Trophoblast cell (in vitro differentiated cells and primary cell): ENCODE measurements around the gene MDGA2.

Experiments used
- DNase-seq, 2 donors: peaks; one replicate each; pipeline ENCODE4 v3.0.0-alpha.2; 2016
- H2AFZ ChIP-seq: 2 replicates; pipeline ENCODE4 v1.6.1; 2013; ENCODE audit warnings: low read length, moderate library complexity, mild to moderate bottlenecking; ENCODE audit not compliant: insufficient read depth, poor library complexity
- H2AK5ac ChIP-seq: 2 replicates; pipeline ENCODE4 v1.6.1; 2013; ENCODE audit warnings: mild to moderate bottlenecking, low read length
- H2BK120ac ChIP-seq: 2 replicates; pipeline ENCODE4 v1.6.1; 2013; ENCODE audit warnings: low read length, mild to moderate bottlenecking, moderate library complexity; ENCODE audit not compliant: insufficient read depth, poor library complexity
- H2BK12ac ChIP-seq: 2 replicates; pipeline ENCODE4 v1.6.1; 2013; ENCODE audit warnings: mild to moderate bottlenecking, low read length, moderate library complexity
- H2BK5ac ChIP-seq: 2 replicates; pipeline ENCODE4 v1.6.1; 2013; ENCODE audit warnings: low read length, low read depth, moderate library complexity, mild to moderate bottlenecking; ENCODE audit not compliant: poor library complexity
- H3K14ac ChIP-seq: 2 replicates; pipeline ENCODE4 v1.6.1; 2013; ENCODE audit warnings: mild to moderate bottlenecking, low read length
- H3K18ac ChIP-seq: 2 replicates; pipeline ENCODE4 v1.6.1; 2013; ENCODE audit warnings: mild to moderate bottlenecking, low read length
- H3K23ac ChIP-seq: 2 replicates; pipeline ENCODE4 v1.6.1; 2013; ENCODE audit warnings: low read length
- H3K27ac ChIP-seq: 2 replicates; pipeline ENCODE4 v1.5.1; 2013; ENCODE audit warnings: low read depth, mild to moderate bottlenecking, inconsistent platforms, low read length, moderate library complexity
- H3K27me3 ChIP-seq: 2 replicates; pipeline ENCODE4 v1.6.1; 2013; ENCODE audit warnings: inconsistent platforms, mild to moderate bottlenecking, low read length, moderate library complexity; ENCODE audit not compliant: insufficient read depth
- H3K36me3 ChIP-seq, 2 experiments: 1 replicate in 1 of 2; 2 replicates in 1 of 2; pipeline ENCODE4 v1.6.1; 2013; ENCODE audit warnings: low read length in 2 of 2, mild to moderate bottlenecking in 2 of 2, moderate library complexity in 1 of 2; ENCODE audit not compliant: insufficient read depth in 2 of 2, control insufficient read depth in 1 of 2
- H3K4ac ChIP-seq: 2 replicates; pipeline ENCODE4 v1.6.1; 2013; ENCODE audit warnings: low read depth, mild to moderate bottlenecking, low read length, moderate library complexity
- H3K4me1 ChIP-seq, 2 experiments: 1 replicate in 1 of 2; 2 replicates in 1 of 2; pipeline ENCODE4 v1.6.1; 2013; ENCODE audit warnings: low read length in 2 of 2, mild to moderate bottlenecking in 2 of 2, moderate library complexity in 1 of 2; ENCODE audit not compliant: insufficient read depth in 2 of 2, control insufficient read depth in 1 of 2
- H3K4me2 ChIP-seq: 2 replicates; pipeline ENCODE4 v1.6.1; 2013; ENCODE audit warnings: inconsistent platforms, mild to moderate bottlenecking, low read length, moderate library complexity
- H3K4me3 ChIP-seq: 2 replicates; pipeline ENCODE4 v1.5.1; 2013; ENCODE audit warnings: mild to moderate bottlenecking, low read depth, low read length, inconsistent platforms
- H3K79me1 ChIP-seq: one replicate; pipeline ENCODE4 v1.6.1; 2013; ENCODE audit warnings: low read length
- H3K79me2 ChIP-seq: 2 replicates; pipeline ENCODE4 v1.6.1; 2013; ENCODE audit warnings: low read length, mild to moderate bottlenecking; ENCODE audit not compliant: control insufficient read depth, insufficient read depth, poor library complexity
- H3K9ac ChIP-seq: 2 replicates; pipeline ENCODE4 v1.6.1; 2013; ENCODE audit warnings: mild to moderate bottlenecking, low read length
- H3K9me3 ChIP-seq: 2 replicates; pipeline ENCODE4 v1.6.1; 2013; ENCODE audit warnings: low read depth, mild to moderate bottlenecking, control low read depth, inconsistent platforms, low read length; ENCODE audit not compliant: insufficient read depth
- H4K12ac ChIP-seq: 2 replicates; pipeline ENCODE4 v1.6.1; 2013; ENCODE audit warnings: low read depth, mild to moderate bottlenecking, low read length, moderate library complexity
- H4K8ac ChIP-seq: 2 replicates; pipeline ENCODE4 v1.6.1; 2013; ENCODE audit warnings: low read depth, mild to moderate bottlenecking, low read length, moderate library complexity
- H4K91ac ChIP-seq: one replicate; pipeline ENCODE4 v1.6.1; 2013; ENCODE audit warnings: low read depth, mild to moderate bottlenecking, low read length, moderate library complexity
- WGBS: extraction: QIAGEN DNeasy Blood & Tissue Kit; methylation state at CpG from one replicate; pipeline ENCODE4 v1.1.7; 2013; ENCODE audit warnings: missing lambda C conversion rate; ENCODE audit not compliant: insufficient read length, insufficient coverage; ENCODE audit errors: extremely low coverage; 5-methylcytosine and 5-hydroxymethylcytosine counted together

MDGA2 gene

DNA sequence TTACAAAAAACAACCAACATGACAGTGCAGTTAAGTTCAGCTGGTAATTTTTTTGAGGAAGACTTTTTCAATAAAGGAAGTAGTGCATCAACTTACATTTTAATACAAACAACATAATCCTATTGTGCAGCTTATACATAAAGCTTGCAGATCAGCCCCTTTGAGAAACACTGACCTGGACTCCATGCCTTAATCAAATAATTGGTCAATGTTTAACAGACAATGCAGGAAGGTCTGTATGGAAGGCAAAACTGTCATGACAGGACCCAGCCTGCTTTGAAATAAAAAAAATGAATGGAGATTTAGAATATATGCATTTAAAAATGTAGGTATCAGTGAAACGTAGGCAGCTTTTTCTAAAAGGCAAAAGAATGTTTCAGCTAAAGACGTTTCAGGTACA lies 702.1 kb downstream of the MDGA2 start:
- Histone ChIP-seq H3K4me2 (no peak overlapping the region), H3K23ac (no peak overlapping the region), H3K79me2 (no peaks in the 10 kb centered on the region), H2AK5ac (no peak overlapping the region), H3K9ac (no peak overlapping the region), H3K27ac (no peak overlapping the region), H4K91ac (no peak overlapping the region), H2BK5ac (no peak overlapping the region), H3K4me3 (no peak overlapping the region), H3K18ac (no peak overlapping the region), H2AFZ (no peak overlapping the region), H2BK12ac (no peak overlapping the region), H3K27me3 (no peaks in the 10 kb centered on the region), H3K9me3 (no peaks in the 10 kb centered on the region), H3K79me1 (no peaks in the 10 kb centered on the region), H3K36me3 (no peaks in the 10 kb centered on the region), H2BK120ac (no peak overlapping the region), H4K8ac (no peak overlapping the region), H4K12ac (no peak overlapping the region), H3K4ac (no peak overlapping the region), H3K4me1 (no peaks in the 10 kb centered on the region), H3K14ac (no peak overlapping the region)
- no peak for DNase-seq
- 100% methylated on average over 1 of the region's 2 CpGs for WGBS

DNA sequence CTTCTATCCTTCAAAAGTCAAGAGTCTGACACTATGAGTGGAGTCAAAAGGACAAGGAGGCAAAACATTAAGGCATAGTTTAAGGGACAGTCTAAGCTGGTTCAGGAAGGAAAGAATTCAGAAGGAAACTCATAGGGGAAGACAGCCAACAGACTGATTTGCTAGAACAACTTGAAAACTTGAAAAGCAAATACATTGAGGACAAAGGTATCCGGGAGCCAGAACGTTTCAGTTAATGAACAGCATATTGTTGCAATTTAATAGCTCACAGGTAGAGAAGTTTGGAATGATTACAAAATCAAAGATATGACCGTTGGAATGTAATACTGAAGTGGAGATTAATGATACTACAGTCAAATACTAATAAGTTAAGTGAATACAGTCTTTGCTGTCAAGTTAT lies 711.0 kb downstream of the MDGA2 start:
- H3K4me2 ChIP-seq = no peak overlapping the region
- no peak overlapping the region for H2BK12ac ChIP-seq
- no peak overlapping the region for H3K4ac ChIP-seq
- H2AK5ac ChIP-seq = no peak overlapping the region
- no peak overlapping the region for H3K4me3 ChIP-seq
- H3K79me1 ChIP-seq = no peaks in the 10 kb centered on the region
- H4K8ac ChIP-seq = no peak overlapping the region
- no peak overlapping the region for H2BK120ac ChIP-seq
- H4K12ac ChIP-seq = no peak overlapping the region
- no peak overlapping the region for H3K27ac ChIP-seq
- no peak overlapping the region for H4K91ac ChIP-seq
- no peaks in the 10 kb centered on the region for H3K4me1 ChIP-seq
- no peaks in the 10 kb centered on the region for H3K36me3 ChIP-seq
- WGBS = no CpG with 5 or more reads among the region's 3 CpGs
- H3K23ac ChIP-seq = no peak overlapping the region
- no peaks in the 10 kb centered on the region for H3K27me3 ChIP-seq
- no peaks in the 10 kb centered on the region for H3K79me2 ChIP-seq
- H2BK5ac ChIP-seq = no peak overlapping the region
- no peak overlapping the region for H3K9ac ChIP-seq
- no peak overlapping the region for H3K14ac ChIP-seq
- no peak overlapping the region for H3K18ac ChIP-seq
- no peak for DNase-seq
- H2AFZ ChIP-seq = no peak overlapping the region
- H3K9me3 ChIP-seq = no peaks in the 10 kb centered on the region

DNA sequence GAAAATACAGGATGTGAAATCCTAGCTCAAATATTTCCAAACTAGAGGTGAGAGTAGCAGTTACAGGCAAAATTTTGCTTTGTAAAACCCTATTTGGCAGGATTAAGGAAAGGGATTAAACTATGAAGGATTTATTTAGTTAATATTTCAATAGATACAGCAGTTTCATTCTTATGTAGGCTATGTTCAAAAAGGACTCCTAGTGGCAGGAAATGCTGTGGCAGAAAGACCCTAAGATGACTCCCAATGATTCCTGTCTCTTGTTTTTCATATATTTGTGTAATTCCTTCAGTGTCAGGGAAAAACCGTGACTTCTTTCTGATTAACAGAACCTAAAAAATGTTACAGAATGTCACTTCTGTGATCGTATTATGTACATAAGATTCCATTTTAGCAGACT lies 724.3 kb downstream of the MDGA2 start:
- WGBS = no CpG with 5 or more reads among the region's 2 CpGs
- no peak for DNase-seq
- Histone ChIP-seq H3K4me1 (no peaks in the 10 kb centered on the region), H4K91ac (no peak overlapping the region), H3K9me3 (no peaks in the 10 kb centered on the region), H4K12ac (no peak overlapping the region), H3K4me3 (no peak overlapping the region), H3K23ac (no peak overlapping the region), H3K9ac (no peak overlapping the region), H3K27me3 (no peaks in the 10 kb centered on the region), H3K4ac (no peak overlapping the region), H3K14ac (no peak overlapping the region), H3K79me2 (no peaks in the 10 kb centered on the region), H3K4me2 (no peak overlapping the region), H2BK12ac (no peak overlapping the region), H3K36me3 (no peaks in the 10 kb centered on the region), H3K79me1 (no peaks in the 10 kb centered on the region), H2AFZ (no peak overlapping the region), H4K8ac (no peak overlapping the region), H2BK5ac (no peak overlapping the region), H2AK5ac (no peak overlapping the region), H2BK120ac (no peak overlapping the region), H3K27ac (no peak overlapping the region), H3K18ac (no peak overlapping the region)

DNA sequence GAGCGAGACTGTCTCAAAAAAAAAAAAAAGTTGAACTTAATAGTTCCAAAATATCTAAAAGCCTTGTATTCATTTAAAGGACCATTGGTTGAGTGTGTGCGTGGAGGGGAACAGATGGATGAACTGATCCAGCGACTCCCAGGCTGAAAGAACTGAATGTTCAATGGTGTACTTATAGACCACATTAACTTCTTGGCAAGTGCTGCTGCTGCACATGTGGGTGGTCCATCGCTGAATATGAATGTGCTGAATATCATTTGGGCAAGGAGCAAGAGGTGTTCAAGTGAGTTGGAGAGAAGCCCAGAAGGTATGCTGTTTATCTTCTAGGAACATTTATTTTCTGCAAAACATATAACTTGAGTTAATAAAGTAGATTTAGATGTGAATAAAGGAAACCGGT lies 734.8 kb downstream of the MDGA2 start:
- H2BK5ac ChIP-seq = no peak overlapping the region
- H3K9me3 ChIP-seq = no peaks in the 10 kb centered on the region
- H3K23ac ChIP-seq = no peak overlapping the region
- no CpG with 5 or more reads among the region's 5 CpGs for WGBS
- H3K4ac ChIP-seq = no peak overlapping the region
- no peak overlapping the region for H3K18ac ChIP-seq
- no peak overlapping the region for H2BK120ac ChIP-seq
- no peak overlapping the region for H4K12ac ChIP-seq
- no peak overlapping the region for H3K14ac ChIP-seq
- no peak overlapping the region for H3K9ac ChIP-seq
- no peak overlapping the region for H3K4me2 ChIP-seq
- H3K4me3 ChIP-seq = no peak overlapping the region
- H2BK12ac ChIP-seq = no peak overlapping the region
- H4K8ac ChIP-seq = no peak overlapping the region
- DNase-seq = no peak
- H3K4me1 ChIP-seq = no peaks in the 10 kb centered on the region
- H3K27ac ChIP-seq = no peak overlapping the region
- no peaks in the 10 kb centered on the region for H3K79me1 ChIP-seq
- no peak overlapping the region for H2AK5ac ChIP-seq
- H3K36me3 ChIP-seq = no peaks in the 10 kb centered on the region
- H3K79me2 ChIP-seq = no peaks in the 10 kb centered on the region
- no peaks in the 10 kb centered on the region for H3K27me3 ChIP-seq
- no peak overlapping the region for H4K91ac ChIP-seq
- H2AFZ ChIP-seq = no peak overlapping the region
